A549 (cell line): Measurements from ENCODE around the gene PDZD4.

Experiments
- CTCF ChIP-seq: fragments of >200 bp; sonication (Bioruptor Twin); formaldehyde crosslinking; IDR thresholded peaks from 3 replicates; pipeline ENCODE4 v1.5.1; 2016
- EP300 ChIP-seq, 2 experiments: fragments of >200 bp; sonication (Bioruptor Twin); formaldehyde crosslinking; IDR thresholded peaks; 2 replicates in 1 of 2; 3 replicates in 1 of 2; pipeline ENCODE4 v1.6.1; 2016 to 2017
- JUN ChIP-seq, 2 experiments: fragments of >200 bp; sonication (Bioruptor Twin); formaldehyde crosslinking; IDR thresholded peaks; 2 replicates in 1 of 2; 3 replicates in 1 of 2; pipeline ENCODE4 v1.6.1; 2016 to 2017
- JUNB ChIP-seq: fragments of >200 bp; sonication (Bioruptor Twin); formaldehyde crosslinking; IDR thresholded peaks from 2 replicates; pipeline ENCODE4 v1.6.1; 2016
- MAX ChIP-seq: IDR thresholded peaks from 2 replicates; pipeline ENCODE4 v1.6.1; 2012
- MAZ ChIP-seq: fragments of 150-350 bp; IDR thresholded peaks from 2 replicates; pipeline ENCODE4 v1.6.1; 2014; ENCODE audit warnings: antibody characterized with exemption, low read depth, low read length, borderline replicate concordance
- MYC ChIP-seq: IDR thresholded peaks from 2 replicates; pipeline ENCODE4 v1.6.1; 2012; ENCODE audit warnings: mild to moderate bottlenecking, inconsistent platforms, low read length, improper control_type of control experiment, borderline replicate concordance
- POLR2A ChIP-seq: IDR thresholded peaks from 2 replicates; pipeline ENCODE4 v1.6.1; 2012; ENCODE audit warnings: mild to moderate bottlenecking, low read length
- RAD21 ChIP-seq, 2 experiments: fragments of >200 bp in 1 of 2; sonication (Bioruptor Twin) in 1 of 2; formaldehyde crosslinking in 1 of 2; IDR thresholded peaks in 1 of 2; conservative IDR thresholded peaks in 1 of 2; 2 replicates in 1 of 2; 3 replicates in 1 of 2; pipeline ENCODE4 v1.6.1; 2012 to 2018; ENCODE audit warnings: inconsistent platforms in 1 of 2
- RFX5 ChIP-seq: fragments of 450-650 bp; IDR thresholded peaks from 2 replicates; pipeline ENCODE4 v1.7.1; 2014; ENCODE audit warnings: antibody characterized with exemption, mild to moderate bottlenecking, moderate library complexity
- RNF2 ChIP-seq: fragments of 200-600 bp; sonication (generic); IDR thresholded peaks from 2 replicates; pipeline ENCODE4 v1.6.1; 2016; ENCODE audit warnings: low read depth, mild to moderate bottlenecking, antibody characterized with exemption, moderate library complexity, borderline replicate concordance
- TF ChIP-seq, protein P1 (sequence below): fragments of 450-650 bp; IDR thresholded peaks from 2 replicates; pipeline ENCODE4 v1.6.1; 2014; ENCODE audit warnings: antibody characterized with exemption

GRCh38 chrX:153836921-153837320, 6.6 kb upstream of the PDZD4 start:
- TF ChIP-seq CTCF (no peak), MAX (no peak), RFX5 (no peak), JUN (IDR thresholded peaks at IDR 0.05) (no peak), POLR2A (no peak), RNF2 (no peak), EP300 (IDR thresholded peaks at IDR 0.05) (no peak), MYC (no peak), RAD21 (conservative IDR thresholded peaks at IDR 0.05 in 1 of 2, IDR thresholded peaks at IDR 0.05 in 1 of 2) (no peak), JUNB (no peak), MAZ (no peak)
- TF ChIP-seq, protein P1, sequence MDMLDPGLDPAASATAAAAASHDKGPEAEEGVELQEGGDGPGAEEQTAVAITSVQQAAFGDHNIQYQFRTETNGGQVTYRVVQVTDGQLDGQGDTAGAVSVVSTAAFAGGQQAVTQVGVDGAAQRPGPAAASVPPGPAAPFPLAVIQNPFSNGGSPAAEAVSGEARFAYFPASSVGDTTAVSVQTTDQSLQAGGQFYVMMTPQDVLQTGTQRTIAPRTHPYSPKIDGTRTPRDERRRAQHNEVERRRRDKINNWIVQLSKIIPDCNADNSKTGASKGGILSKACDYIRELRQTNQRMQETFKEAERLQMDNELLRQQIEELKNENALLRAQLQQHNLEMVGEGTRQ = no peak
